Measurements from ENCODE around the gene NDUFB11.
A peak's percentile ranks its signal among the peaks of the same experiment; 100 is the strongest.
"Not testable (repeated sequence)": the region's sequence is repeated elsewhere in the genome, so short reads cannot be mapped to it uniquely, and the experiment has no call there.

NDUFB11 gene

GRCh38 chrX:47133493-47133892 lies 11.0 kb downstream of the NDUFB11 start:
- no peak overlapping the region for H3K27ac ChIP-seq (ENCODE audit: low read length)
- H2AFZ ChIP-seq (ENCODE audit: low read depth, low read length) = no peak overlapping the region
- H3K36me3 ChIP-seq (replicated peaks; ENCODE audit: low read depth, low read length) = no peaks in the 10 kb centered on the region
- H3K4me3 ChIP-seq (ENCODE audit: low read length) = no peak overlapping the region
- H4K20me1 ChIP-seq (ENCODE audit: insufficient read depth, low read length) = no peaks in the 10 kb centered on the region
- no peak overlapping the region for H3K4me2 ChIP-seq (ENCODE audit: low read length)
- H3K27me3 ChIP-seq (ENCODE audit: low read depth, low read length) = no peaks in the 10 kb centered on the region
- H3K79me2 ChIP-seq (ENCODE audit: low read length) = no peaks in the 10 kb centered on the region
- TF ChIP-seq EZH2phosphoT487 (IDR thresholded peaks at IDR 0.05; ENCODE audit: low read depth) (no peak), CTCF (IDR thresholded peaks at IDR 0.05; ENCODE audit: low read depth, low read length) (no peak)
- H3K4me1 ChIP-seq (ENCODE audit: low read length) = 0 out of 2 replicates have a peak, but pooled peaks cover 1% of the 10 kb centered on the region
- no peaks in the 10 kb centered on the region for H3K9me3 ChIP-seq (ENCODE audit: insufficient read depth, low read length)
- no peak overlapping the region for H3K9ac ChIP-seq (ENCODE audit: low read length)

GRCh38 chrX:47129899-47130358 lies 14.6 kb downstream of the NDUFB11 start:
- H3K27ac ChIP-seq (ENCODE audit: low read length) = no peak overlapping the region
- H3K36me3 ChIP-seq (replicated peaks; ENCODE audit: low read depth, low read length) = no peaks in the 10 kb centered on the region
- H3K4me3 ChIP-seq (ENCODE audit: low read length) = peak overlapping the region; percentile 98
- TF ChIP-seq CTCF (IDR thresholded peaks at IDR 0.05; ENCODE audit: low read depth, low read length) (no peak), EZH2phosphoT487 (IDR thresholded peaks at IDR 0.05; ENCODE audit: low read depth) (no peak)
- H3K79me2 ChIP-seq (ENCODE audit: low read length) = no peaks in the 10 kb centered on the region
- no peaks in the 10 kb centered on the region for H3K9me3 ChIP-seq (ENCODE audit: insufficient read depth, low read length)
- 0 out of 2 replicates have a peak, but pooled peaks cover 3% of the 10 kb centered on the region for H3K4me1 ChIP-seq (ENCODE audit: low read length)
- no peaks in the 10 kb centered on the region for H3K27me3 ChIP-seq (ENCODE audit: low read depth, low read length)
- H3K4me2 ChIP-seq (ENCODE audit: low read length) = peak overlapping the region; percentile 55
- H2AFZ ChIP-seq (ENCODE audit: low read depth, low read length) = no peak overlapping the region
- H3K9ac ChIP-seq (ENCODE audit: low read length) = no peak overlapping the region
- no peaks in the 10 kb centered on the region for H4K20me1 ChIP-seq (ENCODE audit: insufficient read depth, low read length)

- H4K20me1 ChIP-seq (ENCODE audit: insufficient read depth, low read length) = no peaks in the 10 kb centered on the region
- peak overlapping the region; percentile 55 for H3K4me2 ChIP-seq (ENCODE audit: low read length)
- H3K27me3 ChIP-seq (ENCODE audit: low read depth, low read length) = no peaks in the 10 kb centered on the region
- peak overlapping the region; percentile 51 for H3K9ac ChIP-seq (ENCODE audit: low read length)
- no peak overlapping the region for H3K27ac ChIP-seq (ENCODE audit: low read length)
- no peak for TF ChIP-seq EZH2phosphoT487 (IDR thresholded peaks at IDR 0.05; ENCODE audit: low read depth)
- TF ChIP-seq CTCF (IDR thresholded peaks at IDR 0.05; ENCODE audit: low read depth, low read length) = no peak
- no peaks in the 10 kb centered on the region for H3K9me3 ChIP-seq (ENCODE audit: insufficient read depth, low read length)
- H3K36me3 ChIP-seq (replicated peaks; ENCODE audit: low read depth, low read length) = no peaks in the 10 kb centered on the region
- 0 out of 2 replicates have a peak, but pooled peaks cover 3% of the 10 kb centered on the region for H3K4me1 ChIP-seq (ENCODE audit: low read length)
- H2AFZ ChIP-seq (ENCODE audit: low read depth, low read length) = peak overlapping the region; percentile 98
- H3K4me3 ChIP-seq (ENCODE audit: low read length) = peak overlapping the region; percentile 98
- no peaks in the 10 kb centered on the region for H3K79me2 ChIP-seq (ENCODE audit: low read length)
Measured at GRCh38 chrX:47129157-47129898, 15.2 kb downstream of the NDUFB11 start.

- H3K4me1 ChIP-seq (ENCODE audit: low read length); H3K4me3 ChIP-seq (ENCODE audit: low read length); H4K20me1 ChIP-seq (ENCODE audit: insufficient read depth, low read length); H3K79me2 ChIP-seq (ENCODE audit: low read length); H3K9ac ChIP-seq (ENCODE audit: low read length); H2AFZ ChIP-seq (ENCODE audit: low read depth, low read length); H3K36me3 ChIP-seq (replicated peaks; ENCODE audit: low read depth, low read length); H3K27ac ChIP-seq (ENCODE audit: low read length); H3K27me3 ChIP-seq (ENCODE audit: low read depth, low read length); H3K4me2 ChIP-seq (ENCODE audit: low read length); H3K9me3 ChIP-seq (ENCODE audit: insufficient read depth, low read length): not testable (repeated sequence)
Measured at GRCh38 chrX:47124466-47124865, 20.0 kb downstream of the NDUFB11 start.

- not testable (repeated sequence) for H3K9me3 ChIP-seq (ENCODE audit: insufficient read depth, low read length); H3K36me3 ChIP-seq (replicated peaks; ENCODE audit: low read depth, low read length); H2AFZ ChIP-seq (ENCODE audit: low read depth, low read length); H3K79me2 ChIP-seq (ENCODE audit: low read length); H3K4me2 ChIP-seq (ENCODE audit: low read length); H4K20me1 ChIP-seq (ENCODE audit: insufficient read depth, low read length); H3K9ac ChIP-seq (ENCODE audit: low read length); H3K4me3 ChIP-seq (ENCODE audit: low read length); H3K4me1 ChIP-seq (ENCODE audit: low read length); H3K27me3 ChIP-seq (ENCODE audit: low read depth, low read length); H3K27ac ChIP-seq (ENCODE audit: low read length)
Measured at GRCh38 chrX:47116551-47117110, 27.9 kb downstream of the NDUFB11 start.
